HG03039 (cell line): ENCODE data around the gene GINS2.

Experiments
- ATAC-seq: cut with Tn5 transposase; IDR thresholded peaks from one replicate; pipeline ENCODE4 v1.9.1; 2021; ENCODE audit warnings: mild to moderate bottlenecking, moderate library complexity; ENCODE audit not compliant: unreplicated experiment

The GINS2 gene

DNA sequence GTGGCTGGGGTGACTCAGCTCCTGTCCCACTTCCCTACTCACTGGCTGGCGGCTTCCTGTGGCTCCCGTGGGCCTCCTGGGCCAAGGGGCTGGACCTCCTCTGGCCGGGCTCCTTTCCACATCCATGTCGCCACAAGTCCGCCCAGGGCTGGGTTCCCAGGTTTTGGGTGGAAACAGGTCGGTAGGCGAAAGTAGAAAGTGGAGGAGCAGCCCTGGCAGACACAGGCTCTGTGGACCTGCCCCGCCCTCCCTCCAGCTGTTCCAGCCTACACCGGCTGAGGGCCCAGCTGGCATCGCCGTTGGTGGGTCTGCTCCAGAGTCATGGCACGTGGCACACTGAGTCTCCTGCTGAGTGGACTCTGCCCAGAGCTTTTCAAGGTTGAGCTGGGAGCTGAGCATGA is 47.0 kb downstream of the GINS2 start:
- no peak for ATAC-seq

DNA sequence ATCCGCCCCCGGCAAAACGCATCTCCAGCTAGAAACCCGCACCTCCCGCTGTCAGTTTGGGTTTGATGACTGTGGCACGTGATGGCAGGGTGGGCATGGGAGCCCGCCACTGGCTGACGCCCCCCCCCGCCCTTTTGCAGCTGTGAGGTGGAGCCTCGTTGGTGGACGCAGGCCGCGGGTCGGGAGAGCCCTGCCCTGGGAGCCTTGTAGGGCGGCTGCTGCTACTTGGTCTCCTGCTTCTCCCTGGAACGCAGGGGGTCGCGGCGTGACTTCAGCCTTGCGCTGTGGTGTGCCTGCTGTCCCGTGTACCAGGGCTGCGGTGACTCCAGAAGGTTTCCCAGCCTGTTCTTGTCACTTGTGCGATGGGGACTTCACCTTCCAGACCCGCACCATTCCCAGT is 47.4 kb downstream of the GINS2 start:
- no peak for ATAC-seq

DNA sequence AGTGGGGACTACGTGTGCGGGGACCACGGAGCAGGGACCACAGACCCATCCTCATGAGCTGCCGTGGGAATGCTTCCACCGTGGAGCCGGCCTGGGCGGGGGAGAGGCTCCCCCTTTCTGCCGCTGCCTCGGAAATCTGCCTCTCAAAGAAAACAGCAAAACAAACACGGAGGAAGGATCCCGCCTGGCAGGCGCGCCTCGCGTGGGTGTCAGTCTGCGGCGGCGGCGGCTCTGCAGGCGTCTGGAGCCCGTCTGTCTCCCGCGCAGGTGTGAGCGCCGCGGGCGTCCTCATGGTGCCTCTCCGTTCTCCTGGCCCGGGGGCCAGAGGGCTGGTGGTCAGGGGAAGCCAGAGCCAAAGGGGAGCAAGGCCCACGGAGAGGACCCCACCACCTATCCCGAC is 48.2 kb downstream of the GINS2 start:
- no peak for ATAC-seq

DNA sequence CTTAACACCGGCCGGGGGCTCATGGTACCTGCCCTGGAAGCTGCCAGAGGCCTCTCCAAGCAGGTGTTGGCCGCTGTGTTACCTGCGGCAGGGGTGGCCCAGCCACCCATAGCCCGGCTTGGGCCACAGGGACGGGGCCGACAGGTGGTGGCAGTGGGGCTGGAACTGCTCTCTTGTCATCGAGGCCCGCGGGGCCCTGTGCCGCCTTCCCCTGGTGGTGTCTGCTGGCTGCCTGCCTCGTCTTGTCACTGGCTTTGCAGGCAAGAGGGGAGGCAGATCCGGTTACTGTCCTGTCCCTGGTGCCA is 48.5 kb downstream of the GINS2 start:
- no peak for ATAC-seq

DNA sequence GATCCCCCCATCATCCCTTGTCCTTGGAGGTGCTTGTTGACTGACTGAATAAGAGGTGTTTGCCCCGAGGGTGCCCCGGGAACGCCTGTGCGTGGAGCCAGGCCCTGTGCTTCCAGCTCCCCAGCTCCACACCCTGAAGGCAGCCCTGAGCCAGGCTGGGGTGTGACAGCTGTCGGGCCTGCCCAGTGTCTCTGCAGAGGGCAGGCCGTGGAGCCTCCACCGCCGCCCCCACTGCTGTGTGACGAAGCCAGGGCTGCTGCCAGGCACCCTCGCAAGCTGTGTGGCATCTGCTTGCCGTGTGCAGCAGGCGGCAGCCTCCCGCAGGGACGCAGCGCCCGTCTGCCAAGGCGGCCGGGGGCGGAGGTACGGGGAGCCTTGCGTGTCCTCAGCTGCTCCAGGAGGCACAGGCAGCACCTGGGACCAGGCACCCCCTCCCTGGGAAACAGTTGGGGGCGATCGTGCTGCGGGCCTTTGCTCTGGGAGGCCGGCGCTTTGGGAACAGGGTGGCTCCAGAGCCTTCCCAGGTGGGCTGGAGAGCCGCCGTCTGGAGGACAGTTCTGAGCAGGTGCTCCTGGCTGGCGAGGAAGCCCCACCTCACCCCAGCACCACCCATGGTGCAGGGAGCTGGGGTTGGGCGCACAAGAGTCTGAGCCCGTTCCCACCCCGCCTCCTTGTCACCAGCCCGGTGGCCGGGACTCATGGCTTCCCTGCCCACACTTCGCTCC is 49.1 kb downstream of the GINS2 start:
- no peak for ATAC-seq

DNA sequence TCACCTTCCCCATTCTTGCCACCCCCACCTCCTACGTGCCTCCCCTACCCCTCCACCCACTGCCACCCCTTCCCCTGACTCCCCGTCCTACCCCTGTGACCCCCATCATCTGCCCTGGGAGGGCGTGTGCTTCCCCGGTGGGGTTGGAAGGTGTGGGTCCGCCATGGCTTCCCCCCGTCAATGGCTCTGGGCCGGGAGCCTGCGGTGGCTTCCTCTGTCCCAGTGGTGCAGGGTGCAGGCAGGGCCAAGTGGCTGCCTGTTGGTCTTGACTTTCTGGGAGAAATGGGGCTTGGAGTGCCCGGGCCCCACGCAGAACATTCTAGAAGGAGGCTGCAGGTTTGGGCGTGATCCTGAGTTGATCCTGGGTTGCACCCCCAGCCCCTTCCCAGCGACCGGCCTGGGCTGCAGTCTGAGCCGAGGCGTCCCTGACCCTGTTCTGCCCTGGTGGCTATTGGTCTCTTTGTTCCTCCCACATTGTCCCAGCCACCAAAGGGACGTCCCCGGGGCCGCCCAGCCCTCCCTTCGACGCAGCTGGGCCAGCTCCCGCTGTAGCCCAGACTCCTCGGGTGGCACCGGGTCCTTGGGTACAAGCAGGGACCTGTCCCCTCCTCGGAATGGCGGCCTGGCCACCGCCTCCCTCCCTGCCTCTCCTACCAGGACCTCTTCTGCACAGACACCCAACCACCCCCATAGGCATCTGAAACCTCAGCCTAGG is 49.9 kb downstream of the GINS2 start:
- no peak for ATAC-seq

DNA sequence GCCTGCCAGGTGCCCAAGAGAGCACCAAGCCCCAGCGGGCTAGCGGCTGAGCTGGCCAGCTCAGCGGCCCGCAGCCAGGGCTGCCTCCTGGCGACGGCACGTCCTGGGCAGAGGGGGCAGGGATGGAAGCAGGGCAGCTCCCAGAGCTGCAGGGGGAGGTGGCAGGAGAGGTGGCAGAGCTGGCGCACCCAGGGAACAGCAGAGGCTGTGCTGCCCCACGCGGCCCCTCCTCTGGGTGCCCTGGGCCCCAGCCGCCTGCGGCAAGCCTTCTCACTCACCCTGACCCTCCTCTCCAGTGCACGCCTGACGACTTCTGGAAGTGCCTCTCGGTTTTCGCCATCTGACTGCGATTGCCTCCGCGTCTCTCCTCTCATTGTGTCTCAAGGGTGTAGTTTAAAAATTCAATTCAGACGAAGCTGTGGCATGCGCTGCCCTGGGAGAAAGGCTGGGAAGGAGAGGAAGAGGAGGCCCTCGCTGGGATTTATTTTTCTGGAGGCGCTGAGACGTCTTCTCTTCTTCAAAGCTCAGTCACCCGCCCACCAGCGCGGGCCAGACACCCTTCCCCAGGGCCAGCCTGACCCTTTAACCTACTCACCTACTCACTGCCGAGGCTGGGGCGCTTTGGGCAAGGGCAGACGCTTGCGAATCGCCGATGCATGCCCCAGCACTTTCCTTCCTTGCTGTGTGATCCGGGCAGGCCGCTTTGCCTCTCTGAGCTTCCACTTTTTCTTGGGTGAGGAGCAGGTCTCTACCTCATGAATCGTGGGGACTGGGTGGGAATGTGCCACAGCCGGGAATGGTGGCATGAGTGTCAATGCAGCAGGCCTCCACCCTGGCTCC is 50.7 kb downstream of the GINS2 start:
- ATAC-seq, result no peak

DNA sequence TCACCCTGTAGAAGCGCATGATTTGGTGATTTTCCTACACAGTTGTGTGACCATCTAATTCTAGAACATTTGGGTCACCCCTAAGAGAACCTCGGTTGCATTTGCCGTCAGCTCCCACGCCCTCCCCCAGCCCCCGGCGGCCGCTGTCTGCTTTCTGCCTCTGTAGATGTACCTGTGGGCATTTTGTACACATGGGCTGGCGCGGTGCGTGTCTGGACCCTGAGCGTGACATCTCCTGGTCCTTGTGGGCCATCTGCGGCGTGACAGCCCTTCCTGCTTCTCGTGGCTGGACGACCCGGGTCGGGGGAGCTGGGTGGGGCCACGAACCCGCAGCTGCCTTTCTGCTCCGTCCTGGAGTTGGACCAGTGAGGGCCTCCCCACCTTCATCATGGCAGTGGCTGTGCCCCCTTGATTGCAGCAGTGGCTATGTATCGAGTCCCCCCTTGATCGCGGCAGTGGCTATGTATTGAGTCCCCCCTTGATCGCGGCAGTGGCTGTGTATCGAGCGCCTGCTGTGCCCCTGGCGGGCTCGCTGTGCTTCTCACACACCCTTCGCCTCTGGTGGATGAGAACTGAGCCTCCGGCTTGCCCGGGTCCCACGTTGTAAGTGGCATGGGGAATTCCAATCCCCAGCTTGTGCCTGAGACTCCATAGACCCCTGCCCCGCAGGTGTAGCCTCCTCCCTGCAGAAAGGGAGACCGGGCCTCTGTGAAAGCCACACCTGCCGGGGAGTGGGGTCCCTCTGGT is 51.5 kb downstream of the GINS2 start:
- ATAC-seq, result no peak

DNA sequence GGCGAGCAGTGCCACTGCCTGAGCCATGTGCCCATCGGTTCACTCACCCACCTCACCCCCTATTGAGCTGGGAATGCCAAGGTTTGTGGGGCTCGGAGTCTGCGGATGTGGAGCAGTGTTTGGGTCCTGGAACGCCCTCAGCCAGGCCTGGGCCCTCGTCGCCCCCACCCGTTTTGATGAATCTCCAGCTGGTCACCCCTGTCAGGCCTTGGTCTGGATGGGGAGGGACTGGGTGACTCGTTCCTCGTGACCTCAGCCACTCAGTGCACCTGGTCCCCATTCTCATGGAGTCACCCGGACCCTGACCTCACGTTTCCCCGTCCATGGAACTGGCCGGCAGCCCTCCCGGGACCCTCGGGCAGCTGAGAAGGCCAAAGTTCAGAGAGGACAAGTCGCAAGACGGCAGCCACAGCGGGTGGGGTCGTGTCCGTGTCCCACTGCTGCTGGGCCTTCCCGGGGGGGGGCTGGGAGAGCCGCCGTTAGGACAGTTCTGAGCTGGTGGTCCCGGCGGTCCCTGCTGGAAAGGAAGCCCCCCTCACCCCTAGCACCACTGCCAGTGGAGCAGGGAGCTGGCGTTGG is 52.4 kb downstream of the GINS2 start:
- ATAC-seq, result no peak

DNA sequence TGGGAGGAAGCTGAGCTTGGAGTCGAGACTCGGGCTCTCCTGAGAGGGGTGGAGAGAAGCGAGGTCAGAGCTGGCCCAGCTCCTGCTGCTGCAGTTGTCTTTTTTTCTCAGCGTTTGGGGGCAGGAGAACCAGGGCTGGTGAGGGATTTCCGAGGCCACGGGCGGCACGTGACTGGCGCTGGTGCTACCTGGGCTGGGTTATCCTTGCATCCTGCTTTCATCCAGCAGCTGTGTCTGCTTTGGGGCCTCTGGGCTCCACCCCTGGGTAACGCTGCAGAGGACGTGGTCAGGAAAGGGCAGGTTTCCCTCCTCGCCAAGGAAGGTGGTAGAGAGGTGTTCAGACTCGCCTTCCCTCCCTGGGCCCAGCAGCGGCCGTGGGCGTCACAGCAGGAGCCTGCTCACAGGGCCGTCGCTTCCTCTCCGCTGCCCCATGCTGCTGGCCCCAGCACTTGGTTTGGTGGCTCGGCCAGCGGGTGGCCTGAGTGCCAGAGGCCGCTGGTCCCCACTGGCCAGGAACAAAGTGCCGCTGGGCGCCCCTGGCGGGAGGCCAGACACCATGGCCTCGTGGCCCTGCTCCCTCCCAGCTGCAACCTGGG is 53.1 kb downstream of the GINS2 start:
- ATAC-seq, result no peak

DNA sequence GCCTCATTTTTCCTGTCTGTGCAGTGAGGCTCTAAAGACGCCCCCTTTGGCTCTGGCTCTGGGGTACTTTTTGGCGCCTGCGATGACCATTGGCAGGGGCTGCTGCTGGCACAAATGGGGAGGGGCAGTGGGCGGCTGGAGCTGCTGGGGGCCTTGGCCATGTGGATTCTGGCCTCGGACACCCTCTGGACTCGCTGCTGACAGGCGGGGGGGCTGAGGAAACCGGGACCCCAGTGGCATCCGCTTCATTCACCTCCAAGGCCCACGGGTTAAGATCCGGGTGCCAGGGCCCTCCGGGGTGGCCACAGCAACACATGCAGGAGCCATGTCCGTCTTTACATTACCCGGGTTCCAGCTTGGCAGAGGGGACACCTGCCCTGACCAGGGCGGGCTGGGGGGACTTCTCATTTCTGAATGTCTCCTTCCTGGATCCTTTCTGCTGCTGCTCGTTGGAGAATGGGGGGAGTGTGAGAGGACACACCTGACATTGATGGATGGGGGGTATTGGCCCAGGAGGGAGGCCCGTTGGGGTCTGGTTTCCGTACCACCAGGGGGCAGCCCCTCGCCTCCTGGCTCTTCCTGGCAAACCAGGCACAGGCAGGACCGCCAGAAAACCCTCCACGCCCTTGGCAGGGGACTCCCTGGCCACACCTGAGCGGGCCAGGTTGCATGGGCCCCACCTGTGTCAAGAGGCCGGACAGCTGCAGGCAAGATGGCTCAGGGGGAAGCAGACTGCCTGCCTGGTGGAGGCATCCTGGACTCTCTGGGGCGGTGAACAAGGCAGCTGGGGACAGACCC is 53.8 kb downstream of the GINS2 start:
- no peak for ATAC-seq

DNA sequence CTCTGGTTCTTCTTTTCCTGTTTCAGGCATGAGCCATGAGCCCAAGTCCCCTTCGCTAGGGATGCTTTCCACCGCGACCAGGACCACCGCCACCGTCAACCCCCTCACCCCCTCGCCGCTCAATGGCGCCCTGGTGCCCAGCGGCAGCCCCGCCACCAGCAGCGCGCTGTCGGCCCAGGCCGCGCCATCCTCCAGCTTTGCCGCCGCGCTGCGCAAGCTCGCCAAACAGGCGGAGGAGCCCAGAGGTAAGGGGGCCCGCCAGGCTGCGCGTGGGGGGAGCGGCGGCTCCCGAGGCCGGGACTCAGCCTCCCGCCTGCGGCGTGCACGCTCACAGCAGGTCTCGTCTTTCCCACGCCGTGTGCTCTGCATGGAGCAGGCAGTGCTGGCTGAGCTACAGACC is 54.9 kb downstream of the GINS2 start:
- no peak for ATAC-seq

DNA sequence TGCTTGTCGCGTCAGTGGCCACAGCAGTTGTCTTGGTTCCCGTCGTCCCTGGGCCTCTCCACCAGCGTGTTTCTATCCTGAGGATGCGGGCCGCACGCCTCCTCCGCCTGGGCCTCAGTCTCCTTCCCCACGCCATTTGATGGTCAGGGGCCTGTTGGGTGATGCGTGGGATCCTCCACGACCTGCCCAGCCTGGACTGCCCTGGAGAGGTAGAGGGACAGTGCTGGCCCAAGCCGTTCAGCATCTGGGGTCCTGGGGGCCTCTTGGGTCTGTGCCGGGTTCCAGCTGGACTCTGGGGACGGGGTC is 55.4 kb downstream of the GINS2 start:
- ATAC-seq, result no peak

DNA sequence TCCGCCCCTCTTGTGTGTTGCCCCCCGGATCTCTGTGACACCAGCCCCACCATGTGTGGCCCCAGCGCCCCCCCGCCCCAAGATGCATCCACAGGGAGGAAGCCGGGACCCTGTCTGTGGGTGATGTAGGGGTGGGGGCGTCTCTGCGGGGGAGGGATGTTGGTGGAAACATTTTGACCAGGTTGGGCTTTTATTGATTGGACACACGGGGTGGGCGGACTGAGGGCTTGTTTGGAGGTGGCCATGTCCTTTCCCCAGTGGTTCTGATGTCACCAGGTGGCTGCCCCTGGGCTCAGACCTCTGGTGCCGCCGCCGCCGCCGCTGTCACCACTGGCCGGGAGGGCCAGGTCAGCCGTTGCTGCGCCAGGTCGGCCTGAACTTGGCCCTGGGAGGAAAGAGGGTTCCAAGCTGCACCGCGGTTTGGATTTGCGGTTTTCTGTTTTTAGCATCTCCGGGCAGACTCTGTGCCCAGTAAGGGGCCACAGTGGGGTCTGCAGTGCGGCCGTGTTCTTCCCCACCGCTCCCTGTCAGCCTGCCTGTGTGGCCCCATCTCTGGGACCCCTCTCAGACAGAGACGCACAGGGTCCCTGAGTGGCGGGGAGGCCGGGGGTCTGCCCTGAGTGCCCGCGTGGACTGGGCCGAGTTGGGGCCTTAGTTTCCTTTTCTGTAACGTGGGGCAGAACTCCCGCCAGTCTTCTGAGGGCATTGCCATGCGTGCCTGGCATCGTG is 55.9 kb downstream of the GINS2 start:
- ATAC-seq, result no peak

DNA sequence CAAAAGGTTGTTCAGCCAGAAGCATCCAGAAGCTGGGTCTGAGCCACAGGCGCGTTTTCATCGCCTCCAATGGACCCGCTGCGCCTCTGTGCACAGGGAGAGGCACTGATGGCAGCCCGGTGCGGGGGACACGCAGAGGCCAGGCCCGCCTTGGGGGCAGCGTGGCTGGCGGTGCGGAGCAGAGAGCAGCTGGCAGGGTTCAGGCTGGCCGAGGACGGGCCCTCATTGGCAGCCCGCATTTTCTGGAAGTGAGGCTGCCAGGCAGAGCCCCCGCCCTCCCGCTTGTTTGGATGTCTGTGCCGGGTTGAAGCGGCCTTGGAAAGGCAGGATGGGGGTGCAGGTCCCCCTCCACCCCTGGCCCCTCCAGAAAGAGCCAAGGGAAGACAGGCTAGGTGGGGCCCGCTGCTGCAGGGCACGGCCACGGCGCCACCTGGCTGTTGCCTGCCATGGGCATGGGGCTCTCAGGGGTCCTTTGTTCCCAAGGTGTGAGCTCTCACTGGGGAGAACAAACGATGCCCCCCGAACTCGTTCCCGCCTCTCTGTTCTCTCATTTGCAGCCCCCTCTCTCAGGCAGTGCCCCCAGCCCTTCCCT is 56.9 kb downstream of the GINS2 start:
- ATAC-seq, result no peak

DNA sequence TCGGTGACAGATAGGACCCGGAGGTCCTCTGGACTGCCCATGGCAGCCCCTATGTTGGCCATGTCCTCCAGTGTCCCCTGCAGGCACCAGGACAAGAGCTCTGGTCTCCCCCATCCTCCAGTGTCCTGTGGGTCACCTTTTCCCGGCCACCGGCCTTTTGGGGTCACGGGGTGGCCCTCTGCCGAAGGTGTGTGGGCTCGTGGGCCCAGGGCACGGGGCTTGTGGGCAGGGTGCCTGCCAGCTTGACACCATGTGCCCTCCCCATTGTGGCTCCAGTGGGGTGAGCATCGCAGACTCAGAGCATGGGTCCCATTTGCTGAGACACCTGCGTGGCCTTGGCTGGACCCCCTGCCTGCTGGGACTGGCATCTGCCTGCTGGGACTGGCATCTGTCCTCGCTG is 57.5 kb downstream of the GINS2 start:
- ATAC-seq, result no peak

DNA sequence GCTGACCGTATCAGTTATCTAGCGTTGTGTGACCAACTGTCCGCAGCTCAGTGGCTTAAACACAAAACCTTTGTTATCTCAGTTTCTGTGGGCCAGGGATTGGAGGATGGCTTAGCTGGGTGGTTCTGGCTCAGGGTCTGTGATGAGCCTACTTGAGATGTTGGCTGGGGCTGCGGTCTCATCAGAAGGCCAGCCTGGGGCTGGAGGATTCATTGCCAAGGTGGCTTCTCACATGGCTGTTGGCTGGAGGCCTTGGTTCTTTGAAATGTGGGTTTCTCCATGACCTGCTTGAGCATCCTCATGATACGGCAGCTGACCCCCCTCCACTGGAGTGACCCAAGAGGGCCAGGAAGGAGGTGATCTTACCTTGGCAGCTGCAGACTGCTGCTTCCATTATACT is 58.9 kb downstream of the GINS2 start:
- no peak for ATAC-seq

DNA sequence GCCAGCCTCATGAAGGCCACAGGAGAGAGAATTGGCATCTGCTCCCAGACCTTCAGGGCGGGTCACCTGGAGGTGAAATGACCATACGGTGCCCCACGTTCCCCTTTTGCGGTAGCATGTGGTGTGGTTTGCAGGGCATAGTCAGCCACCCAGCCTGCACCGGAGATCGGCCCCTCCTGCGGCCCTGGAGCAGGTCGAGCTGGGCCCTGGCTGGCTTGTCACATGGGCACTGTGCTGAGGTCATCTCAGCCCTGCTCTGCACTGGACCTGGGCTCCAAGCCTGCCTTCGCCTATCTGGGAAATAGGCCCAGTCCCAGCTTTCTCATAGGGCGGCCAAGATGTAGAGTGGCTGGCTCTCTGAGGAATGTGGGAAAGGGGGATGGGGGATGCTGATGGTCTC is 59.4 kb downstream of the GINS2 start:
- no peak for ATAC-seq

DNA sequence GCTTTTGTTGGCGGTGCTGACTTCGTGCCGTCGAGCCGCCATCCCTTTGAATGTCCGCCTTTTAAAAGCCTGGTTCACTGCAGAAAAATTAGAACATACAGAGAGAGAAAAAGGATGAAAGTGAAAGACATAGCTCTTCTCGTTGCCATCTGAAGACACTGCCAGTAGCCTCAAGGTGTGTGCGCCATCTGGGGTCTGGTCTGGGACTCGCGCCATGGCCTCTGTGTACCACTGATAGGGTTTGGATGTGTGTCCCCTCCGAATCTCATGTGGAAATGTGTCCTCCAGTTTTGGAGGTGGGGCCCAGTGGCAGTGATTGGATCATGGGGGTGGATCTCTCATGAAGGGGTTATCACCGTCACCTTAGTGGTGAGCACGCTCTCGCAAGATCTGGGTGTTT is 60.1 kb downstream of the GINS2 start:
- no peak for ATAC-seq
